ENCODE measurements around the gene CCDC77.

CCDC77 gene

GRCh38 chr12:473863-474577, 72.6 kb downstream of the CCDC77 start:
- Histone ChIP-seq H3K4me2 (ENCODE audit: low read length, poor library complexity, severe bottlenecking) (no peak overlapping the region), H3K9me3 (ENCODE audit: control insufficient read depth, low read length) (no peaks in the 10 kb centered on the region), H2BK120ac (ENCODE audit: low read depth, low read length) (no peak overlapping the region), H2AK5ac (ENCODE audit: low read length, severe bottlenecking) (no peak overlapping the region), H4K91ac (ENCODE audit: low read length) (no peak overlapping the region), H3K4ac (ENCODE audit: low read depth in 1 of 2, low read length in 2 of 2) (no peak overlapping the region), H2BK5ac (ENCODE audit: low read depth, low read length, poor library complexity, severe bottlenecking) (no peak overlapping the region), H3K4me3 (ENCODE audit: insufficient read depth in 1 of 2, low read depth in 1 of 2, low read length in 2 of 2) (no peak overlapping the region), H3K27ac (ENCODE audit: low read length, poor library complexity, severe bottlenecking) (no peak overlapping the region), H2BK12ac (ENCODE audit: low read length in 2 of 2) (no peak overlapping the region), H3K36me3 (ENCODE audit: control insufficient read depth in 1 of 2, insufficient read depth in 2 of 2, low read depth in 1 of 2, low read length in 2 of 2) (no peaks in the 10 kb centered on the region), H3K4me1 (ENCODE audit: control insufficient read depth, insufficient read depth, low read depth, low read length) (peaks cover 1% of the 10 kb centered on the region), H3K23ac (ENCODE audit: low read length in 2 of 2) (no peak overlapping the region), H3K14ac (ENCODE audit: low read length in 2 of 2) (no peak overlapping the region), H2AFZ (ENCODE audit: low read depth, low read length) (no peak overlapping the region), H4K8ac (ENCODE audit: low read length) (no peak overlapping the region), H3K27me3 (ENCODE audit: control insufficient read depth in 1 of 2, insufficient read depth in 1 of 2, low read length in 2 of 2) (peaks cover 10 to 73% of the 10 kb centered on the region in 2 experiments), H2BK15ac (ENCODE audit: low read depth, poor library complexity, severe bottlenecking) (no peak overlapping the region), H3K79me1 (replicated peaks; ENCODE audit: low read length, poor library complexity, severe bottlenecking) (no peaks in the 10 kb centered on the region), H3K18ac (ENCODE audit: low read depth in 1 of 2, low read length in 2 of 2) (no peak overlapping the region), H3K9ac (ENCODE audit: low read length) (no peak overlapping the region)
- no peak for DNase-seq
- 87% methylated on average over 4 of the region's 9 CpGs for WGBS

DNA sequence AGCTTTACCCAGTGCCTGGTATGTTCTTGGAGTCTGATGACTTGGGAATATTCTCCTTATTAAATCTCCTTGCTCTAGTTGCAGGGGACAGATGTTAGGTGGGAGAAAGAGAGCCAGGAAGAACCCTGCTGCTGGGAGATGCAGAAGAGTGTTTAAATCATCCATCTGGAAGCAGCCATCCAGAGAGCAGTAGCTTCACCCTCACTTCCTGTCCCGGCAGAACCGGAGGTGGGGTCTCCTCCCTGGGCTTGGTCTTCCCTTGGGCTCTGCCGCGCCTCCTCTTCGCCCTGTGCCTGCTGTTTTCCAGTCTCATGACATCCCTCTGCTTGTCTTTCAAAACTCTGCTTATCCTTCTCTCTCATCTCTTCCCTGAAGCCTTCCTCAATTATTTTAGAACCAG, 73.8 kb downstream of the CCDC77 start:
- 67% methylated on average over 5 of the region's 5 CpGs for WGBS
- no peak overlapping the region for H3K18ac ChIP-seq (ENCODE audit: low read depth in 1 of 2, low read length in 2 of 2)
- no peak overlapping the region for H3K23ac ChIP-seq (ENCODE audit: low read length in 2 of 2)
- H3K9me3 ChIP-seq (ENCODE audit: control insufficient read depth, low read length) = no peaks in the 10 kb centered on the region
- H2BK120ac ChIP-seq (ENCODE audit: low read depth, low read length) = no peak overlapping the region
- H2BK5ac ChIP-seq (ENCODE audit: low read depth, low read length, poor library complexity, severe bottlenecking) = no peak overlapping the region
- H3K4ac ChIP-seq (ENCODE audit: low read depth in 1 of 2, low read length in 2 of 2) = no peak overlapping the region
- no peak overlapping the region for H3K4me2 ChIP-seq (ENCODE audit: low read length, poor library complexity, severe bottlenecking)
- H3K4me1 ChIP-seq (ENCODE audit: control insufficient read depth, insufficient read depth, low read depth, low read length) = peaks cover 1% of the 10 kb centered on the region
- no peak overlapping the region for H2AFZ ChIP-seq (ENCODE audit: low read depth, low read length)
- no peak overlapping the region for H3K27ac ChIP-seq (ENCODE audit: low read length, poor library complexity, severe bottlenecking)
- no peak overlapping the region for H3K14ac ChIP-seq (ENCODE audit: low read length in 2 of 2)
- H2BK15ac ChIP-seq (ENCODE audit: low read depth, poor library complexity, severe bottlenecking) = no peak overlapping the region
- no peak overlapping the region for H4K8ac ChIP-seq (ENCODE audit: low read length)
- no peak overlapping the region for H3K9ac ChIP-seq (ENCODE audit: low read length)
- DNase-seq = no peak
- no peak overlapping the region for H2BK12ac ChIP-seq (ENCODE audit: low read length in 2 of 2)
- H3K4me3 ChIP-seq (ENCODE audit: insufficient read depth in 1 of 2, low read depth in 1 of 2, low read length in 2 of 2) = no peak overlapping the region
- no peak overlapping the region for H2AK5ac ChIP-seq (ENCODE audit: low read length, severe bottlenecking)
- H3K36me3 ChIP-seq (ENCODE audit: control insufficient read depth in 1 of 2, insufficient read depth in 2 of 2, low read depth in 1 of 2, low read length in 2 of 2) = no peaks in the 10 kb centered on the region
- H4K91ac ChIP-seq (ENCODE audit: low read length) = no peak overlapping the region
- H3K79me1 ChIP-seq (replicated peaks; ENCODE audit: low read length, poor library complexity, severe bottlenecking) = no peaks in the 10 kb centered on the region
- H3K27me3 ChIP-seq (ENCODE audit: control insufficient read depth in 1 of 2, insufficient read depth in 1 of 2, low read length in 2 of 2) = peaks cover 10 to 66% of the 10 kb centered on the region in 2 experiments

- Histone ChIP-seq H2BK12ac (ENCODE audit: low read length in 2 of 2) (no peak overlapping the region), H2BK120ac (ENCODE audit: low read depth, low read length) (no peak overlapping the region), H3K23ac (ENCODE audit: low read length in 2 of 2) (no peak overlapping the region), H4K8ac (ENCODE audit: low read length) (no peak overlapping the region), H3K27me3 (ENCODE audit: control insufficient read depth in 1 of 2, insufficient read depth in 1 of 2, low read length in 2 of 2) (peaks cover 28 to 71% of the 10 kb centered on the region in 2 experiments), H3K18ac (ENCODE audit: low read depth in 1 of 2, low read length in 2 of 2) (no peak overlapping the region), H2BK15ac (ENCODE audit: low read depth, poor library complexity, severe bottlenecking) (no peak overlapping the region), H3K4me1 (ENCODE audit: control insufficient read depth, insufficient read depth, low read depth, low read length) (peaks cover 11% of the 10 kb centered on the region), H3K4me3 (ENCODE audit: insufficient read depth in 1 of 2, low read depth in 1 of 2, low read length in 2 of 2) (no peak overlapping the region), H3K4me2 (ENCODE audit: low read length, poor library complexity, severe bottlenecking) (no peak overlapping the region), H3K4ac (ENCODE audit: low read depth in 1 of 2, low read length in 2 of 2) (no peak overlapping the region), H3K14ac (ENCODE audit: low read length in 2 of 2) (no peak overlapping the region), H2BK5ac (ENCODE audit: low read depth, low read length, poor library complexity, severe bottlenecking) (no peak overlapping the region), H3K9ac (ENCODE audit: low read length) (no peak overlapping the region), H2AFZ (ENCODE audit: low read depth, low read length) (no peak overlapping the region), H3K36me3 (ENCODE audit: control insufficient read depth in 1 of 2, insufficient read depth in 2 of 2, low read depth in 1 of 2, low read length in 2 of 2) (no peaks in the 10 kb centered on the region), H3K27ac (ENCODE audit: low read length, poor library complexity, severe bottlenecking) (no peak overlapping the region), H2AK5ac (ENCODE audit: low read length, severe bottlenecking) (no peak overlapping the region), H3K9me3 (ENCODE audit: control insufficient read depth, low read length) (no peaks in the 10 kb centered on the region), H4K91ac (ENCODE audit: low read length) (no peak overlapping the region), H3K79me1 (replicated peaks; ENCODE audit: low read length, poor library complexity, severe bottlenecking) (no peaks in the 10 kb centered on the region)
- WGBS = 93% methylated on average over 4 of the region's 4 CpGs
- DNase-seq = no peak
Measured at GRCh38 chr12:479161-479560, 77.7 kb downstream of the CCDC77 start.

GRCh38 chr12:480831-481816, 79.7 kb downstream of the CCDC77 start:
- peak; percentile 71 for DNase-seq
- no peak overlapping the region for H3K18ac ChIP-seq (ENCODE audit: low read depth in 1 of 2, low read length in 2 of 2)

More at GRCh38 chr12:480831-481816, 79.7 kb downstream of the CCDC77 start:
- no peaks in the 10 kb centered on the region for H3K36me3 ChIP-seq (ENCODE audit: control insufficient read depth in 1 of 2, insufficient read depth in 2 of 2, low read depth in 1 of 2, low read length in 2 of 2)
- H4K91ac ChIP-seq (ENCODE audit: low read length) = no peak overlapping the region
- no peak overlapping the region for H3K27ac ChIP-seq (ENCODE audit: low read length, poor library complexity, severe bottlenecking)
- H2BK12ac ChIP-seq (ENCODE audit: low read length in 2 of 2) = peak overlapping the region in 1 of 2 experiments; percentile 56
- no peak overlapping the region for H3K9ac ChIP-seq (ENCODE audit: low read length)
- H3K4ac ChIP-seq (ENCODE audit: low read depth in 1 of 2, low read length in 2 of 2) = no peak overlapping the region
- no peaks in the 10 kb centered on the region for H3K79me1 ChIP-seq (replicated peaks; ENCODE audit: low read length, poor library complexity, severe bottlenecking)
- peaks cover 28 to 69% of the 10 kb centered on the region in 2 experiments for H3K27me3 ChIP-seq (ENCODE audit: control insufficient read depth in 1 of 2, insufficient read depth in 1 of 2, low read length in 2 of 2)
- whole genome bisulfite sequencing = 66% methylated on average over 11 of the region's 13 CpGs
- peak overlapping the region in 1 of 2 experiments; percentile 62 for H3K14ac ChIP-seq (ENCODE audit: low read length in 2 of 2)
- H2BK15ac ChIP-seq (ENCODE audit: low read depth, poor library complexity, severe bottlenecking) = no peak overlapping the region
- H2AFZ ChIP-seq (ENCODE audit: low read depth, low read length) = no peak overlapping the region
- H2BK120ac ChIP-seq (ENCODE audit: low read depth, low read length) = no peak overlapping the region
- peaks cover 9% of the 10 kb centered on the region for H3K4me1 ChIP-seq (ENCODE audit: control insufficient read depth, insufficient read depth, low read depth, low read length)
- no peak overlapping the region for H3K4me2 ChIP-seq (ENCODE audit: low read length, poor library complexity, severe bottlenecking)
- H2BK5ac ChIP-seq (ENCODE audit: low read depth, low read length, poor library complexity, severe bottlenecking) = no peak overlapping the region
- no peak overlapping the region for H3K4me3 ChIP-seq (ENCODE audit: insufficient read depth in 1 of 2, low read depth in 1 of 2, low read length in 2 of 2)
- H4K8ac ChIP-seq (ENCODE audit: low read length) = no peak overlapping the region
- H3K9me3 ChIP-seq (ENCODE audit: control insufficient read depth, low read length) = no peaks in the 10 kb centered on the region
- no peak overlapping the region for H2AK5ac ChIP-seq (ENCODE audit: low read length, severe bottlenecking)
- H3K23ac ChIP-seq (ENCODE audit: low read length in 2 of 2) = no peak overlapping the region

Measured in mesenchymal stem cell (in vitro differentiated cells and primary cell).